Vagina (tissue), 2 donors: ENCODE data around the gene AURKA. TPM values are rescaled to one million over a fixed set of nuclear protein-coding genes. Genes with fewer than 3 reads are reported as not detected.
"Not testable (repeated sequence)": the region's sequence is repeated elsewhere in the genome, so short reads cannot be mapped to it uniquely, and the experiment has no call there.

ENCODE experiments used
- DNase-seq, 2 donors: peaks; one replicate each; pipeline ENCODE4 v3.0.0-alpha.2; 2017; ENCODE audit errors: extremely low spot score in 2 of 2
- H3K27ac ChIP-seq: fragments of 200-600 bp; sonication (generic); one replicate; pipeline ENCODE4 v1.5.1; 2019
- H3K27me3 ChIP-seq: fragments of 200-600 bp; sonication (generic); one replicate; pipeline ENCODE4 v1.5.1; 2019
- H3K36me3 ChIP-seq, 2 donors: fragments of 200-600 bp; sonication (generic); one replicate each; pipeline ENCODE4 v1.5.1; 2017 to 2019
- H3K4me1 ChIP-seq: fragments of 200-600 bp; sonication (generic); one replicate; pipeline ENCODE4 v1.5.1; 2019
- H3K4me3 ChIP-seq, 2 donors: fragments of 200-600 bp; sonication (generic); 1 replicate in 1 of 2; 2 replicates in 1 of 2; pipeline ENCODE4 v1.5.1; 2016 to 2019
- H3K9me3 ChIP-seq: fragments of 200-600 bp; sonication (generic); one replicate; pipeline ENCODE4 v1.5.1; 2019
- POLR2A ChIP-seq, 2 donors: fragments of 450-650 bp; IDR thresholded peaks; one replicate each; pipeline ENCODE4 v1.6.1; 2017; ENCODE audit warnings: antibody characterized with exemption in 2 of 2, mild to moderate bottlenecking in 2 of 2, moderate library complexity in 2 of 2
- POLR2AphosphoS5 ChIP-seq, 2 donors: sonication (generic); formaldehyde crosslinking; IDR thresholded peaks; one replicate each; pipeline ENCODE4 v1.9.0; 2017; ENCODE audit warnings: antibody characterized with exemption in 2 of 2, mild to moderate bottlenecking in 2 of 2, low read depth in 1 of 2; ENCODE audit not compliant: insufficient read depth in 1 of 2
- intact Hi-C: fragments of 100-400 bp; cut with DNase I; formaldehyde crosslinking; loops from one replicate; pipeline ENCODE4 v1.15.1; 2023
- total RNA-seq: library from RNA; depleted of rRNA; stranded (reverse); fragments of >200 nt; gene quantifications from one replicate; pipeline ENCODE4 v1.2.3, GENCODE V29; 2016
- TF ChIP-seq, protein P1 (sequence below), 3 experiments: fragments of 450-650 bp in 2 of 3; fragments of 200-600 bp in 1 of 3; sonication (generic) in 1 of 3; IDR thresholded peaks; one replicate each; pipeline ENCODE4 v1.5.1; 2017 to 2019; ENCODE audit warnings: antibody characterized with exemption in 3 of 3, mild to moderate bottlenecking in 2 of 3, moderate library complexity in 2 of 3

The AURKA gene
- total RNA-seq, 1 donor from 2014 or later = 2.2 TPM

DNA sequence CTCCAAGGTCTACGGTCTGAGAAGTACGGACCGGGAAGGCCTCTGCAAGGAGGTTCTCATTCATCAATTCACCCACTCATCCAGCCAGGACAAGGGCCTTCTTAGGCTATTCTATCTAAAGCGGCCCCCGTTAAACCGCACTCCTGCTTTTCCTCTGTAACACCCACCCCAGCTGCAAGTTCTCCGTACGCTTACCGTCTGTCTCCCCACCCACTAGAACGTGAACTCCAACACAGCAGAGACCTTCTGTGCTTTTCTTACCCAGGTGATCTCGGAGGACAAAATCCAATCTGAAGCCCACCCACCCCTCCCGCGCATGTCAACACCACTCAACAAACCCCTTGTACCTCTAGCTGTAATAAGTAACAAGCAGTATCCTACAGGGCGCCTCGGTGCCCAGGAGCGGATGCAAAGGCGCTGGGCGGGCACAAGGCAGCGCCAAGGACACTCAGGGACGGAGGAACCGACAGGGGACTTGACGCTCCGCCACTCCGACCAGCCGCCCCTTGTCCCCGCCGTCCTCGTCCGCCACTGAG, 351 bp downstream of the AURKA start:
- DNase-seq = no peak
- Histone ChIP-seq H3K4me3 (peak overlapping the region; percentile 88 to 90), H3K4me1 (peaks cover 20% of the 10 kb centered on the region), H3K27me3 (no peaks in the 10 kb centered on the region), H3K36me3 (peaks cover 0 to 13% of the 10 kb centered on the region in 2 donors), H3K27ac (peak overlapping the region; percentile 7), H3K9me3 (no peaks in the 10 kb centered on the region)
- TF ChIP-seq POLR2A (IDR thresholded peaks at IDR 0.05) = no peak
- TF ChIP-seq, protein P1, sequence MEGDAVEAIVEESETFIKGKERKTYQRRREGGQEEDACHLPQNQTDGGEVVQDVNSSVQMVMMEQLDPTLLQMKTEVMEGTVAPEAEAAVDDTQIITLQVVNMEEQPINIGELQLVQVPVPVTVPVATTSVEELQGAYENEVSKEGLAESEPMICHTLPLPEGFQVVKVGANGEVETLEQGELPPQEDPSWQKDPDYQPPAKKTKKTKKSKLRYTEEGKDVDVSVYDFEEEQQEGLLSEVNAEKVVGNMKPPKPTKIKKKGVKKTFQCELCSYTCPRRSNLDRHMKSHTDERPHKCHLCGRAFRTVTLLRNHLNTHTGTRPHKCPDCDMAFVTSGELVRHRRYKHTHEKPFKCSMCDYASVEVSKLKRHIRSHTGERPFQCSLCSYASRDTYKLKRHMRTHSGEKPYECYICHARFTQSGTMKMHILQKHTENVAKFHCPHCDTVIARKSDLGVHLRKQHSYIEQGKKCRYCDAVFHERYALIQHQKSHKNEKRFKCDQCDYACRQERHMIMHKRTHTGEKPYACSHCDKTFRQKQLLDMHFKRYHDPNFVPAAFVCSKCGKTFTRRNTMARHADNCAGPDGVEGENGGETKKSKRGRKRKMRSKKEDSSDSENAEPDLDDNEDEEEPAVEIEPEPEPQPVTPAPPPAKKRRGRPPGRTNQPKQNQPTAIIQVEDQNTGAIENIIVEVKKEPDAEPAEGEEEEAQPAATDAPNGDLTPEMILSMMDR (IDR thresholded peaks at IDR 0.05) = no peak
- TF ChIP-seq POLR2AphosphoS5 (IDR thresholded peaks at IDR 0.05; ENCODE audit: insufficient read depth in 1 of 2, low read depth in 1 of 2) = no peak
- intact Hi-C loops = loop anchor here (10.0 kb wide), 1 partner anchor 73 kb away; the partner anchor contains the start of gene RTF2

GRCh38 chr20:56391037-56391436, 978 bp downstream of the AURKA start:
- TF ChIP-seq POLR2A (IDR thresholded peaks at IDR 0.05) (no peak), POLR2AphosphoS5 (IDR thresholded peaks at IDR 0.05; ENCODE audit: insufficient read depth in 1 of 2, low read depth in 1 of 2) (no peak)
- TF ChIP-seq, protein P1 (IDR thresholded peaks at IDR 0.05) = no peak
- Histone ChIP-seq H3K27me3 (no peaks in the 10 kb centered on the region), H3K4me1 (peaks cover 20% of the 10 kb centered on the region), H3K36me3 (peaks cover 0 to 7% of the 10 kb centered on the region in 2 donors), H3K27ac (no peak overlapping the region), H3K9me3 (no peaks in the 10 kb centered on the region), H3K4me3 (peak overlapping the region; percentile 88 to 90)
- DNase-seq = no peak
- intact Hi-C loops = loop anchor here (10.0 kb wide), 1 partner anchor 74 kb away; the partner anchor contains the start of gene RTF2

DNA sequence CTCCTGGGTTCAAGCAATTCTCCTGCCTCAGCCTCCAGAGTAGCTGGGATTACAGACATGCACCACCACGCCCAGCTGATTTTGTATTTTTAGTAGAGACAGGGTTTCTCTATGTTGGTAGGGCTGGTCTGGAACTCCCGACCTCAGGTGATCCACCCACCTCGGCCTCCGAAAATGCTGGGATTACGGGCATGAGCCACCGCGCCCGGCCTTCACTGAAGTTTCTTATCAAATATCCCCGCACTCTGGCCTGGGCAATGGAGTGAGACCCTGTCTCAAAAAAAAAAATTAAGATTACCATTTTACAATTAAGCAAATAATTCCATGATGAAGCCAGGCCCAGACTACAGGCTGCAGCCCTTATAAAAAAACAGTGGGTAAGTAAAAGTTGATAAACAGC, 1.6 kb downstream of the AURKA start:
- not testable (repeated sequence) for H3K27ac ChIP-seq, H3K36me3 ChIP-seq, H3K9me3 ChIP-seq, H3K4me3 ChIP-seq, H3K27me3 ChIP-seq
- peak in 1 of 2 donors; percentile 16 for DNase-seq
- intact Hi-C loops = loop anchor here (10.0 kb wide), 1 partner anchor 74 kb away; the partner anchor contains the start of gene RTF2
- H3K4me1 ChIP-seq = peaks cover 20% of the 10 kb centered on the region

DNA sequence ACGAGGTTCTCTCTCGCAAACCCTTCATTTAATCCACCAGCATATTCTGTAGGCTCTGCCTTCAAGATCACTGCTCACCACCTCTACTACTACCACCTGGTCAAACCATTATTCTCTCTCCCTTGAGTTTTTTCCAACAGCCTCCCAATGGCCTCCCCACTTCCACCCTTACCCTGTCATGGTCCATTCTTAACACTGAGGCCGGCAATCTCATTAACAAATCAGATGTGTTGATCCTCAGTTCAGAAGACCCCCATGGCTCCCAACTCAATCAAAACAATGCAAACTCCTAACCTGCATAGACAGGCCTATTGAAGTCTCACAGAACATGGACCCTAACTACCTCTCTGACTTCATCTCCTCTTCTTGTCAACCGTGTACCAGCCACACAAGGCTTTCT, 2.2 kb downstream of the AURKA start:
- no peaks in the 10 kb centered on the region for H3K27me3 ChIP-seq
- H3K27ac ChIP-seq = no peak overlapping the region
- no peaks in the 10 kb centered on the region for H3K9me3 ChIP-seq
- H3K4me3 ChIP-seq = no peak overlapping the region
- TF ChIP-seq POLR2A (IDR thresholded peaks at IDR 0.05) (no peak), POLR2AphosphoS5 (IDR thresholded peaks at IDR 0.05; ENCODE audit: insufficient read depth in 1 of 2, low read depth in 1 of 2) (no peak)
- no peak for DNase-seq
- peaks cover 20% of the 10 kb centered on the region for H3K4me1 ChIP-seq
- no peaks in the 10 kb centered on the region for H3K36me3 ChIP-seq
- intact Hi-C loops = loop anchor here (10.0 kb wide), 1 partner anchor 75 kb away; the partner anchor contains the start of gene RTF2

GRCh38 chr20:56388882-56389281, 3.1 kb downstream of the AURKA start:
- TF ChIP-seq, protein P1 (IDR thresholded peaks at IDR 0.05) = no peak
- TF ChIP-seq POLR2AphosphoS5 (IDR thresholded peaks at IDR 0.05; ENCODE audit: insufficient read depth in 1 of 2, low read depth in 1 of 2) (no peak), POLR2A (IDR thresholded peaks at IDR 0.05) (no peak)
- Histone ChIP-seq H3K27ac (no peak overlapping the region), H3K4me1 (peaks cover 14% of the 10 kb centered on the region), H3K4me3 (no peak overlapping the region), H3K27me3 (no peaks in the 10 kb centered on the region), H3K36me3 (no peaks in the 10 kb centered on the region), H3K9me3 (no peaks in the 10 kb centered on the region)
- peak in 1 of 2 donors; percentile 60 for DNase-seq
- intact Hi-C loops = no loop called here

- intact Hi-C loops = no loop called here
- Histone ChIP-seq H3K27me3 (no peaks in the 10 kb centered on the region), H3K27ac (no peak overlapping the region), H3K4me3 (no peak overlapping the region), H3K36me3 (no peaks in the 10 kb centered on the region), H3K4me1 (peaks cover 2% of the 10 kb centered on the region), H3K9me3 (no peaks in the 10 kb centered on the region)
- no peak for TF ChIP-seq POLR2A (IDR thresholded peaks at IDR 0.05)
- TF ChIP-seq, protein P1 (IDR thresholded peaks at IDR 0.05) = no peak
- no peak for TF ChIP-seq POLR2AphosphoS5 (IDR thresholded peaks at IDR 0.05; ENCODE audit: insufficient read depth in 1 of 2, low read depth in 1 of 2)
- DNase-seq = peak in 1 of 2 donors; percentile 64
These were observed 5.8 kb downstream of the AURKA start for GRCh38 chr20:56386219-56386618.
